Measurements from ENCODE around the gene PSMB7. TPM values are rescaled to one million over a fixed set of nuclear protein-coding genes. Genes with fewer than 3 reads are reported as not detected.

The PSMB7 gene
- total RNA-seq, 3 donors from 2014 or later (not counting 1 experiment from before 2014, with no cell fraction given): 75.6 to 75.9 (median 75.8) TPM

GRCh38 chr9:124315882-124316281, 99.4 kb downstream of the PSMB7 start:
- peaks cover 36% of the 10 kb centered on the region for H3K36me3 ChIP-seq (ENCODE audit: control insufficient read depth, insufficient read depth, low read length)
- no peaks in the 10 kb centered on the region for H3K9me3 ChIP-seq (ENCODE audit: control insufficient read depth, insufficient read depth, low read length)
- Mint-ChIP-seq H3K4me3 (no peak overlapping the region), H3K9me3 (no peaks in the 10 kb centered on the region), H3K27me3 (ENCODE audit: low read depth in 2 of 2) (no peaks in the 10 kb centered on the region), H3K4me1 (peaks cover 15 to 18% of the 10 kb centered on the region in 2 donors), H3K27ac (no peak overlapping the region), H3K36me3 (no peaks in the 10 kb centered on the region)
- no peak for ATAC-seq
- H3K4me3 ChIP-seq (ENCODE audit: low read length): no peak overlapping the region
- WGBS (ENCODE audit: insufficient coverage): 77% methylated on average over 16 of the region's 16 CpGs
- H3K27ac ChIP-seq (ENCODE audit: low read length): no peak overlapping the region
- no peak for TF ChIP-seq CTCF (IDR thresholded peaks at IDR 0.05)
- peaks cover 9% of the 10 kb centered on the region for H3K4me1 ChIP-seq (ENCODE audit: control insufficient read depth, insufficient read depth, low read length)
- DNase-seq: no peak
- intact Hi-C loops (cut with micrococcal nuclease): no loop called here
- no peaks in the 10 kb centered on the region for H3K27me3 ChIP-seq (ENCODE audit: control insufficient read depth, insufficient read depth, low read length)

GRCh38 chr9:124313940-124314339, 101.3 kb downstream of the PSMB7 start:
- Mint-ChIP-seq H3K9me3 (no peaks in the 10 kb centered on the region), H3K27ac (no peak overlapping the region), H3K27me3 (ENCODE audit: low read depth in 2 of 2) (no peaks in the 10 kb centered on the region), H3K4me3 (no peak overlapping the region), H3K4me1 (peaks cover 0 to 9% of the 10 kb centered on the region in 2 donors), H3K36me3 (no peaks in the 10 kb centered on the region)
- H3K27ac ChIP-seq (ENCODE audit: low read length): no peak overlapping the region
- peaks cover 42% of the 10 kb centered on the region for H3K36me3 ChIP-seq (ENCODE audit: control insufficient read depth, insufficient read depth, low read length)
- ATAC-seq: no peak
- H3K9me3 ChIP-seq (ENCODE audit: control insufficient read depth, insufficient read depth, low read length): no peaks in the 10 kb centered on the region
- intact Hi-C loops (cut with micrococcal nuclease): no loop called here
- H3K27me3 ChIP-seq (ENCODE audit: control insufficient read depth, insufficient read depth, low read length): no peaks in the 10 kb centered on the region
- WGBS (ENCODE audit: insufficient coverage): 96% methylated on average over 17 of the region's 18 CpGs
- H3K4me1 ChIP-seq (ENCODE audit: control insufficient read depth, insufficient read depth, low read length): no peaks in the 10 kb centered on the region
- no peak overlapping the region for H3K4me3 ChIP-seq (ENCODE audit: low read length)
- no peak for TF ChIP-seq CTCF (IDR thresholded peaks at IDR 0.05)
- no peak for DNase-seq

GRCh38 chr9:124312290-124313265, 102.7 kb downstream of the PSMB7 start:
- Histone ChIP-seq H3K27ac (ENCODE audit: low read length) (no peak overlapping the region), H3K4me1 (ENCODE audit: control insufficient read depth, insufficient read depth, low read length) (no peaks in the 10 kb centered on the region), H3K27me3 (ENCODE audit: control insufficient read depth, insufficient read depth, low read length) (no peaks in the 10 kb centered on the region), H3K36me3 (ENCODE audit: control insufficient read depth, insufficient read depth, low read length) (peaks cover 44% of the 10 kb centered on the region), H3K4me3 (ENCODE audit: low read length) (no peak overlapping the region), H3K9me3 (ENCODE audit: control insufficient read depth, insufficient read depth, low read length) (no peaks in the 10 kb centered on the region)
- Mint-ChIP-seq H3K4me1 (peaks cover 0 to 9% of the 10 kb centered on the region in 2 donors), H3K36me3 (no peaks in the 10 kb centered on the region), H3K27me3 (ENCODE audit: low read depth in 2 of 2) (no peaks in the 10 kb centered on the region), H3K27ac (no peak overlapping the region), H3K4me3 (no peak overlapping the region), H3K9me3 (no peaks in the 10 kb centered on the region)
- DNase-seq (no peak), ATAC-seq (no peak)
- WGBS (ENCODE audit: insufficient coverage): 93% methylated on average over 27 of the region's 27 CpGs
- no peak for TF ChIP-seq CTCF (IDR thresholded peaks at IDR 0.05)
- intact Hi-C loops (cut with micrococcal nuclease): no loop called here

Measured in natural killer cell (primary cell).